DND-41 (cell line): Measurements from ENCODE around the gene PTPN9.
A peak's percentile ranks its signal among the peaks of the same experiment; 100 is the strongest.

Experiments
- ATAC-seq: fragments of 200-7000 bp; cut with Tn5 transposase; 3 replicates; pipeline ENCODE4 v1.9.1; 2021; ENCODE audit warnings: low read depth; ENCODE audit not compliant: insufficient read depth
- DNase-seq: peaks from one replicate; pipeline ENCODE4 v3.0.0-alpha.2; 2020
- H2AFZ ChIP-seq: 2 replicates; pipeline ENCODE4 v1.6.0; 2012; ENCODE audit warnings: low read depth, low read length
- H3K27ac ChIP-seq: 2 replicates; pipeline ENCODE4 v1.5.1; 2012; ENCODE audit warnings: low read length, inconsistent platforms
- H3K27me3 ChIP-seq: fragments of 200-600 bp; sonication (generic); 2 replicates; pipeline ENCODE4 v1.6.0; 2012; ENCODE audit warnings: low read length, mild to moderate bottlenecking, inconsistent platforms; ENCODE audit not compliant: insufficient read depth, poor library complexity
- H3K36me3 ChIP-seq: 2 replicates; pipeline ENCODE4 v1.5.1; 2012; ENCODE audit warnings: low read length, inconsistent platforms; ENCODE audit not compliant: insufficient read depth
- H3K4me1 ChIP-seq: 2 replicates; pipeline ENCODE4 v1.5.1; 2012; ENCODE audit warnings: mild to moderate bottlenecking, low read length; ENCODE audit not compliant: insufficient read depth
- H3K4me2 ChIP-seq: 2 replicates; pipeline ENCODE4 v1.6.0; 2012; ENCODE audit warnings: mild to moderate bottlenecking, moderate library complexity, low read length, inconsistent platforms; ENCODE audit not compliant: insufficient read depth
- H3K4me3 ChIP-seq, 2 experiments: fragments of 200-600 bp in 1 of 2; shearing (Covaris generic) in 1 of 2; 2 replicates each; pipeline ENCODE4 v1.5.1; 2012 to 2016; ENCODE audit warnings: inconsistent platforms in 2 of 2, low read length in 2 of 2, mild to moderate bottlenecking in 2 of 2, low read depth in 1 of 2, moderate library complexity in 1 of 2
- H3K79me2 ChIP-seq: 2 replicates; pipeline ENCODE4 v1.6.0; 2012; ENCODE audit warnings: low read length, inconsistent platforms; ENCODE audit not compliant: insufficient read depth
- H3K9ac ChIP-seq: 2 replicates; pipeline ENCODE4 v1.6.0; 2012; ENCODE audit warnings: low read depth, mild to moderate bottlenecking, inconsistent platforms, low read length, moderate library complexity
- H3K9me3 ChIP-seq: 2 replicates; pipeline ENCODE4 v1.5.1; 2012; ENCODE audit warnings: low read length, moderate library complexity, mild to moderate bottlenecking, inconsistent platforms; ENCODE audit not compliant: insufficient read depth, severe bottlenecking
- H4K20me1 ChIP-seq: 2 replicates; pipeline ENCODE4 v1.6.0; 2012; ENCODE audit warnings: low read length; ENCODE audit not compliant: insufficient read depth
- CTCF ChIP-seq: IDR thresholded peaks from 2 replicates; pipeline ENCODE4 v1.5.1; 2012; ENCODE audit warnings: borderline replicate concordance, low read length, moderate library complexity, mild to moderate bottlenecking; ENCODE audit not compliant: poor library complexity, severe bottlenecking; ENCODE audit errors: extremely low read depth
- EZH2 ChIP-seq: IDR thresholded peaks from 3 replicates; pipeline ENCODE4 v1.6.1; 2012; ENCODE audit warnings: borderline replicate concordance, low read depth, mild to moderate bottlenecking, moderate library complexity, low read length, inconsistent platforms; ENCODE audit not compliant: severe bottlenecking

Gene PTPN9

GRCh38 chr15:75578173-75578947 lies 755 bp downstream of the PTPN9 start:
- Histone ChIP-seq H3K4me3 (peak overlapping the region; percentile 88 to 97), H4K20me1 (peaks cover 10% of the 10 kb centered on the region; the same call in 1 of the 2 replicates), H3K9ac (peak overlapping the region; percentile 97), H3K36me3 (peaks cover 5% of the 10 kb centered on the region; the same call in 1 of the 2 replicates), H3K27me3 (no peaks in the 10 kb centered on the region), H3K9me3 (no peaks in the 10 kb centered on the region), H3K27ac (peak overlapping the region; percentile 83), H3K4me1 (peaks cover 31% of the 10 kb centered on the region), H3K4me2 (peak overlapping the region; percentile 77), H2AFZ (peak overlapping the region; percentile 79), H3K79me2 (peaks cover 59% of the 10 kb centered on the region)
- peak; percentile 32 for DNase-seq
- ATAC-seq = peak; percentile 45
- TF ChIP-seq EZH2 (no peak), CTCF (no peak)

GRCh38 chr15:75577401-75578172 lies 1.5 kb downstream of the PTPN9 start:
- Histone ChIP-seq H3K27ac (peak overlapping the region; percentile 83), H3K79me2 (peaks cover 67% of the 10 kb centered on the region), H3K4me2 (peak overlapping the region; percentile 77), H2AFZ (peak overlapping the region; percentile 79), H3K27me3 (no peaks in the 10 kb centered on the region), H3K4me3 (peak overlapping the region; percentile 88 to 97), H3K4me1 (peaks cover 31% of the 10 kb centered on the region), H3K9me3 (no peaks in the 10 kb centered on the region), H3K9ac (peak overlapping the region; percentile 97), H3K36me3 (peaks cover 9% of the 10 kb centered on the region; the same call in 1 of the 2 replicates), H4K20me1 (peaks cover 16% of the 10 kb centered on the region; the same call in 1 of the 2 replicates)
- DNase-seq (peak; percentile 13), ATAC-seq (peak; percentile 29; the same call in 2 of the 3 replicates)
- TF ChIP-seq CTCF (no peak), EZH2 (no peak)

GRCh38 chr15:75573648-75574384 lies 5.3 kb downstream of the PTPN9 start:
- H3K27ac ChIP-seq = no peak overlapping the region
- peaks cover 16% of the 10 kb centered on the region; the same call in 1 of the 2 replicates for H4K20me1 ChIP-seq
- peaks cover 17% of the 10 kb centered on the region for H3K36me3 ChIP-seq
- TF ChIP-seq EZH2 (no peak), CTCF (no peak)
- no peak overlapping the region for H3K9ac ChIP-seq
- peaks cover 92% of the 10 kb centered on the region for H3K79me2 ChIP-seq
- H3K27me3 ChIP-seq = no peaks in the 10 kb centered on the region
- DNase-seq (no peak), ATAC-seq (no peak)
- H3K4me1 ChIP-seq = peaks cover 25% of the 10 kb centered on the region
- H3K9me3 ChIP-seq = no peaks in the 10 kb centered on the region
- no peak overlapping the region for H2AFZ ChIP-seq
- H3K4me3 ChIP-seq = no peak overlapping the region
- H3K4me2 ChIP-seq = peak overlapping the region; percentile 28; the same call in 1 of the 2 replicates
